ENCODE measurements around the gene ACAD11.
A peak's percentile ranks its signal among the peaks of the same experiment; 100 is the strongest.
"Not testable (repeated sequence)": the region's sequence is repeated elsewhere in the genome, so short reads cannot be mapped to it uniquely, and the experiment has no call there.

Gene ACAD11

DNA sequence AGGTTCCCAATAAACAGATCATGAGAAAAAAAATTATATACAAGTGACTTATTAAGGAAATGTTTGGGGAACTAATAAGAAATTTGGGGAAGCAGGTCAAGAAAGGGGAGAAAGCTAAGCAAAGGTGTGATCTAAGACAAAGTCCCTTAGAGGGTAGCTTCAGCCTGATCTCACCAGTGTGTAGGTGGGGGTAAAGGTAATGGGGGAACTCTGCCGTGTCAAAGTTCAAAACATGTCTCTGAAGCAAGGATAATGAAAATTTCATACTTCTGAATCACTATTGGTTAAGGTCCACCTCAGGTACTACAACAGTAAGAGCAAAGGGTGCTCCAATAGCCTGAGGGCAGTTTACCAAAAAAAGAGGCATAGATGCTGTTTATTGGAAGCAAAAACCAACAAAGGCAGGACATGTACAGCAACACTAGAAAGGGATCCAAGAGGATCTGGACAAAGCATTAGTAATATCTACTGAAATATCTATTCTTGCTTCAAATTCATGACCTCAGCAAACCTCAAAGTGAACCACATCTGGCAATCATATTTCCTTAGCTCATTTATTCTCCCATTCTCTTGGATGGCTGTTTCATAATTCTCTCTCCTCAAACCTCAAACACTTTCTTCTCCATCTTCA lies 6.9 kb downstream of the ACAD11 start:
- DNase-seq (ENCODE audit: insufficient read length, low spot score): no peak
- no peak for FAIRE-seq

DNA sequence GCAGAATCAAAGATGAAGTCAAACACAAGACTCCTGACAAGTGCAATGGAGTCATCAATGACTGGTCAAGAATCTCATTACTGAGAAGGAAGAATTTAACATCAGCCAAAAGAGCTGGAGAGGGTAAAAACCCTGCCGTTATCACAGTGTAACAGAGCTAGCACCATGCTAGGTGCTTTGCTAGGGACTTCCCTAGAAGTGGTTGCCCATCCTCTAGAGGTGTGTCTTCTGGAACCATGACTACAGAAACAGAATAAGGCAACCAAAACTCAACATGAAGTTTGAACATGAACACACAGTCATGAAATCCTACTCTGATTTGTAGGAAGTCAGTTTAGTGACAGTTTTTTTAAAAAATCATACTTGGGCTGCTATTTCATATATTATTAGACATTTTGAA lies 9.5 kb downstream of the ACAD11 start:
- no peak for FAIRE-seq
- no peak for DNase-seq (ENCODE audit: insufficient read length, low spot score)

DNA sequence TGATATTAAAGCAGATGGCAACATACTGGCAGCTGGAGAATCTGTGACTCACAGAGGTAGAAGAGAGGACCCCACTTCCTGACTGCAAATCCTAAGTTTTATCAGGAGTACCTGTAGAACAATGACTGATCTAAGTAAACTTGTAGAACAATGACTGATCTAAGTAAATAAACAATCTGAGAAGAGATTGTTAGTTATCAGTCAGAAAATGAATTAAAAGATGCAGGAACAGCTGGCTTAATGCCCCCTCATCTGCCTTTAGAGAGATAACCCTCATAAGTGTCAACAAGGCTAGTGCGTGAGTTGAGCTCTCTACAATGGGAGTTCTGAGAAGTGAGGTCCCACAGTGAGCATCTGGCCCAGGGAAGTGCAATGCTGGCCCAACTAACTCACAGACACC lies 14.6 kb downstream of the ACAD11 start:
- FAIRE-seq (no peak), DNase-seq (ENCODE audit: insufficient read length, low spot score) (no peak)

DNA sequence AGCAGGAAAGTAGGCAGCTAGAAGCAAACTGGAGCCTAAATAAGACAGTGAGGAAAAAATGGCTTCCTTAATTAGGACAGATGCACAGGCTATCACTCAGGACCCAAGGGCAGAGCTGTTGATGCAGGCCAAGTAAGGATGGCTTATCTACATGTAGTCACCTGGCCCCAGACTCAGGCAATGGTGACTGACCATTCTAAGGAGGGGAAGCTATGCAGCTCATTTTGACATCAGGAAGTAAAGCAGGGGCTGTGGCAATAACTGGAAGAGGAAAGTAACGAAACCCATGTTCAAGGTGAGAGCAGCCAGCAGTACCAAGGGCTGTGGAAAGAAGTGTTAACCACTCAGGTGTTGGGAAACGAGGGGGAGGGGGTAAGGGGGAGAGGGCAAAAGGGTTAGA lies 16.2 kb downstream of the ACAD11 start:
- no peak for DNase-seq (ENCODE audit: insufficient read length, low spot score)
- FAIRE-seq: no peak

DNA sequence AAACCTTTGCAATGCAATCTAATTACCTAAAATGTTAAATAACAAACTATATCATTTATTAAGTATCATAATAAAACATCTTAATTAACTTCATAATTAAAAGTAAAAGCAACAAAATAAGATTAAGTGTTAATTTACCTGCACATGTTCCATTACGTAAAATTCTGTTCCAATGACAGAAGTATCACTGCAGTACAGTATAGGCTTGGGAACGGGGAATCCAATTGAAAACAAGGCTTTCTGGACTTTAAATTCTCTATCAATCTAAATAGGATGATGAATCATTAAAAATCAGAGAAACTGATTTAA lies 17.1 kb downstream of the ACAD11 start:
- DNase-seq (ENCODE audit: insufficient read length, low spot score) (no peak), FAIRE-seq (no peak)

DNA sequence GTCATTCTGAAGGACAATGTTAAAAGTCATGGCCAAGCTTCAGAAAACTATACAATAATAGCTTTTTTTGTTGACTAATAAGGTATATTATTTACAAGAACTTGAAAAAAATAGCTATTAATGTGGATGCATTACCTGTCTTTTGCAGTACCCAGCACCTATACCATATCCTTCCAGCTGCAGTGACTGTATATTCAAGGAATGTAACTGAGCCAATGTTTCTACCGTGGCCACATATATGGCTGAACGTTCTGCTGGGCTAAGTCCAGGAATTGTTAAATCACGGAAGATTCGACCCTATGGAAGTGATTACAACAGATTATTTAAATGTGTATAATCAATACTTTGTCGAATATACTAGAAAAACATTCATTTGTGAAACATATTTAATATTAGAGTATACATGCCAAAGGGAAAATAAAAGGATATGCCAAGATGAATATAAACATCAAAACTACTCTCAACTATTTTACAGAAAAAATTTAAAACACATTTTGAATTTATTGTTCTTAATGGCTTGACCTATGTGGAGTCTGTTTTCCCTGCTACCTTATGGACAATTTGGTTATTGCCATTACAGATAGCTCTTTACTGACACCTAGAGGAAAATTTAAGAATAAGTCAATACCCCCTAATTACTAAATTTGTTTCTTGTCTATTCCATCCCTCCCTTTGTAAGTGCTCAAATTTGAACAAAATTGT lies 17.6 kb downstream of the ACAD11 start:
- FAIRE-seq (peak; percentile 74), DNase-seq (ENCODE audit: insufficient read length, low spot score) (peak; percentile 16)

DNA sequence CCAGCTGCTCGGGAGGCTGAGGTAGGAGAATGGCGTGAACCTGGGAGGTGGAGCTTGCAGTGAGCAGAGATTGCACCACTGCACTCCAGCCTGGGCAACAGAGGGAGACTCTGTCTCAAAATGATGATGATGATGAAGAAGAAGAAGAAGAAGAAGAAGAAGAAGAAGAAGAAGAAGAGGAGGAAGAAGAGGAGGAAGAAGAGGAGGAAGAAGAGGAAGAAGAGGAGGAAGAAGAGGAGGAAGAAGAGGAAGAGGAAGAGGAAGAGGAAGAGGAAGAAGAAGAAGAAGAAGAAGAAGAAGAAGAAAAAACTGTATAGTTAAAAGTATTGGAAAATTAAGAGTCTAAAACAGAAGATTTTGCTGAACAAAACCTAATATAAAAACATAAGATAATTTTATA lies 18.2 kb downstream of the ACAD11 start:
- not testable (repeated sequence) for FAIRE-seq; DNase-seq (ENCODE audit: insufficient read length, low spot score)

DNA sequence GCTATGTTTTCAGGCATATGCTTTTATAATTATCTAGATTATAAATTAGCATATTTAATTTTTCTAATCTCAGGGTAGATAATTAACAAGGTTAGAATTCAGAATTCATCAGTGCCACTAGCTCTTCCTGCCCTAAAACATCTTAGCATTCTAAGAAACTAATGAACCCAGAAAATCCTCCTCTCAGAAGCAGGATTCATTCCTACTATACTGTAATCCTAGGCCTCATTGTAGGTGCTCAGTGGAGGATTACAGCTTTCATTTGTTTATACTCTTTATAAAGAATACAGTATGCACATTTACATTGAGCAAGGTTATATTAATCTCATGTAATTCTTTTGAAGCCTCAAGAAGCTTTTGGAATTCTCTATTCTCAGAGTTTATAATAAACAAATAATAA lies 20.9 kb downstream of the ACAD11 start:
- FAIRE-seq (no peak), DNase-seq (ENCODE audit: insufficient read length, low spot score) (no peak)

DNA sequence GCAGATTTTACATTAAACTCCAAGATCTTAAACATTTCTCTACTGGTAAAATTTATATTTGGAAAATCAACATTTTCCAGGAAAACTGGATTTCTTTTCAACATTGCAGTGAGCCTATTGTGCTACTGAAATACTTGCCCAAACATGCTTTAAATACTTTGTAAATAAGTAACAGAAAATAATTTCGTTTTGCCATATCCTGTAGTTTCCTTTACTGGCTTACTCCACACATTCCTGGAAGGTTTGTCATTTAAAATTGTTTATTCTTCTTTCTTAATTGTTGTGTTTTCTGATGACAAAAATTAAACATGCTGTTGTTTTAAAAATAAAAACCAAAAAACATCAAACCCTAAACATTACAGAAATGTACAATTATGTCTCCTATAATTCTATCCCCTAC lies 22.0 kb downstream of the ACAD11 start:
- DNase-seq (ENCODE audit: insufficient read length, low spot score): no peak
- peak; percentile 37 for FAIRE-seq

DNA sequence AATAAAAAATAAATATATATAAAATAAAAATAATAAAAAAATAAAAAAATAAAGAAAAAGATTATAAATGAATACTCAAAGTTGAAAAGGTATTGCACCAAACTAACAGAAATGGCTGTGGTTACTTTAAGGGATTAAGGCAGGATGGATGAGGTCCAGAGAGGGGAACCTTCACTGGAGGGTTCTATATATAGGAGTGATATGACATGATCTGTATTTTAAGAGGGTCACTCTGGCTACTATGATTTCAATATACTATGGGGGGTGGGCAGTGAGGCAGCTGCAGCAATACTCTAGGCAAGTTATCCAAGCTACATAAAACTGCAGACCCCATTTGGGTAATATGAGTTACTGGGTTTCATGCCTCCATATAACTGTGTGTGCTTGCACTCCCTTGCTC lies 24.6 kb downstream of the ACAD11 start:
- DNase-seq (ENCODE audit: insufficient read length, low spot score) (no peak), FAIRE-seq (no peak)

DNA sequence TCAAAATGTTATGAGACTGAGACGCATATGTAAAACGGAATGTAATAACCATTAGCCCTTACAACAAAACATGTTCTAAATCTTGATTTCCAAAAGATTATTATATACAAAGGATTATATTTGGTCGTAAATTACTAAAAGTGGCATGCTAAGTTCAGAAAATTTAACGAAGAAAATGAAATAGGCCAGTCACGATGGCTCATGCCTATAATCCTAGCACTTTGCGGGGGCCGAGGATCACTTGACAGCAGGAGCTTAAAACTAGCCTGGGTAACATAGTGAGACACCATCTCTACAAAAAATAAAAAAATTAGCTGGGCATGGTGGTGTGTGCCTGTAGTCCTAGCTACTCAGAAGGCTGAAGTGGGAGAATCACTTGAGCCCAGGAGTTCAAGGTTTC lies 29.0 kb downstream of the ACAD11 start:
- DNase-seq (ENCODE audit: insufficient read length, low spot score): no peak
- FAIRE-seq: no peak

DNA sequence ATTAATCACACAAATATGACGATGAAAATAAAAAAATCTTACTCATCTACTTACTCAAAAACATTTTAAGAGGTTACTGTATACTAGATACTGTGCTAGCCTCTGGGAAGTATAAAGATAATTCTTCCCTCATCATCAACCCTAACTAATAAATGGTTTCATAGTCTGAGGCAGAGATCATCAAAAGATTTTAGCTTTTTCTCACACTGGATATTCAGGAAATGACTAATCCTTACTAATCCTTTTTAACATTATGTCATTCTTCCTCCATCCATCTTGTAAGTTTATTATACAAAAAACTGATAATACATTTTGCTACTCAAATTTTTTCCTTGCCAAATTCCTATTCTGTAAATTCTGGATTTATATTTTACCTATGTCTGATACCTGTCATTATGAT lies 29.7 kb downstream of the ACAD11 start:
- FAIRE-seq (no peak), DNase-seq (ENCODE audit: insufficient read length, low spot score) (no peak)

DNA sequence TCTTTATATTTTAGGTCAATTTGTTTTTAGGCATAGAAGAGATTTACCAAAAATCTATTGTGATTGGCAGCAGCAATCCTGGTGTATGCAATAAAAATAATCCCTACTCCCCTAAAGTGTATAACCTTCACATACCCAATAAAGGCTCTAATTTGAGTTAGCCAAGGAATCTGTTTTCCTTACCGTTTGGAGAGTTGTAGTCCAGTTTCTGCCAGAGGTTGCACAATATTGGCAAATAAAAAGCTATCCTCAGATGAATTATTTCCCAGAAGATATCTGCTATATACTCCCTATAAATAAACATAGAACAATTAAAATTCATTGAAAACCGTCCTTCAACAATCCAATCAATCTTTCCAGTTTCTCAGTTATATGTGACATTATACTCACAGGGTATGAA lies 31.5 kb downstream of the ACAD11 start:
- DNase-seq (ENCODE audit: insufficient read length, low spot score) (no peak), FAIRE-seq (no peak)

DNA sequence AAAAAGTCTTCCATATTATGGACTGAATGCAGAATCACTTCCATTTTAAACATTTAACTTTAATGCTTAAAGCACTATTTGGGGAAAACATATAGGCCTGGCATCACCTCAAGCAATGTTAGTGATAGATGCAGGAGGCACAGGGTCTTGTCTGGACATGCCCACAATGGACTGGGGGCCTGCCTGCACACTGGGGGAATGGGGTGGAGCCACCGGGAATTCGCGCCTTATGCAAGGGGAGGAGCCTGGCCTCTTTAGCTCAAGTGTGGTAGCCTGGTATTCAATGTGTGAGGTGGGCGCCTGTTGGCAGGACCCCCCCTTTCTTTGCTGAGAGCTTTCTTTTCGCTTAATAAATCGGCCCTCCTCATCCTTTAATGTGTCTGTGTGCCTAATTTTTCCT lies 32.7 kb downstream of the ACAD11 start:
- no peak for DNase-seq (ENCODE audit: insufficient read length, low spot score)
- FAIRE-seq: no peak

DNA sequence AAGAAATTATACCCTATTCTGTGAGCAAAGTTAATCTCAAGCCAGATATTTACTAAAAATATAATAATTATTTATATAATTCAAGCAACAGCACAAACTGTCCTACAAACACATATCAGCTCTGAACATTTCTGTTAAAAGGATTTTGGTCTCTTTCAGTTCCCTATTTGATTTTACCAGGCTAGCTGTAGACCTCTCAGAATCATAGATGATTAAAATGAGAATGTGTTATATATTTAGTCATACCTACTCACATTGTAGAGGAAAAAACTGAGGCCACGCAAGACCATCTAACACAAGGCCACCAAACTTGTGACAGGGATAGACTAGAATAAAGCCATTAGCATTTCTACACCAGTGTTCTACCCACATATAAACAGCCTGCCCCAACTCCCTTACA lies 34.0 kb downstream of the ACAD11 start:
- DNase-seq (ENCODE audit: insufficient read length, low spot score): no peak
- FAIRE-seq: no peak

DNA sequence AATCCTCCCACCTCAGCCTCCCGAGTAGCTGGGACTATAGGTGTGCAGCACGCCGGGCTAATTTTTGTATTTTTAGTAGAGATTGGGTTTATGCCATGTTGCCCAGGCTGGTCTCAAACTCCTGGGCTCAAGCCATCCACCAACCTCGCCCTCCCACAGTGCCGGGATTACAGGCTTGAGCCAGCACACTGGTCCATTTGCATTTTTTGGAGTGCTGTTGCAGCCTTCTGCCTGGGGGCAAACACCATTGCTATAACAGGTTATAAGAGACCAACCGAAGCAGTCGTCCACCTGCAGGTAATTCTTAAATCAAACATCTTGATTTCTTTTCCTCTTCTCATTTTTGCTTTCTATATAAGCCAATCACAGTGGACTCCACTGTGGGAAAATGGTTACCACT lies 34.8 kb downstream of the ACAD11 start:
- no peak for FAIRE-seq
- no peak for DNase-seq (ENCODE audit: insufficient read length, low spot score)

DNA sequence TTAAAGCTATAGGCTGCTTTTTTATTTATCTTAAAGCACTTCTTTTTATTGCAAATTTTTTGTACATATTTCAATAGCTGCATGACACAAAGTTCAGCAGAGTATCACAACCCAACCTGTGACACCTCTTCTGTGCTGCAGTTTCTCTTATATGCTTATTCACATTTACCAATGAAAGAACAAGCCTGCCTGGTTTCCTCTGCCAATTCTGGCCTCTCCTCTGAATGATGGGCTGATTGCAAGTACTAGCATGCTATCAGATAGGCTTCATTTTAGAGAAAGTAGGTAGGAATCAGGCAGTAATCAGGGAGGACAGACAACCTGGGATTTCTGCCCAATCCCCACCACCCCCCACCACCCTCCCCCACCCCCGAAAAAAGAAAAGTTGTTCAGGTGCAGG lies 36.0 kb downstream of the ACAD11 start:
- no peak for DNase-seq (ENCODE audit: insufficient read length, low spot score)
- FAIRE-seq: no peak

DNA sequence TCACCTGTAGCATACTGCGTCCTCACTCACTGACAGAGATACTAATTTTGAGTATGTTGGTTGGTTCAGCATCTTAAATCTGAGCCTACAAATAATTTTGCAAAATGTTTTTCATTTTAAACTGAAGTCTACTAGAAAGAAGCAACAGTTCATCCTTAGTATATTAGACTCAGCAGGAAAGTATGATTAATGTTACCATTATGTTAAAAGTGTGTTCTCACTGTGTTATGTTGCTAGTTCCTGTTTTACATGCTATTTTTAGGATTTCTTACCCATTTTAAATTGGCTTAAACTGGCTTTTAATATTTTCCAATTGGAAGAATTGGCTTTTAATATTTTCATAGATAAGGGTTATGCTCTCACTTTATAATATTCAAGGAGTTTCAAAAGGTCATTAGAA lies 36.8 kb downstream of the ACAD11 start:
- DNase-seq (ENCODE audit: insufficient read length, low spot score) (no peak), FAIRE-seq (no peak)

DNA sequence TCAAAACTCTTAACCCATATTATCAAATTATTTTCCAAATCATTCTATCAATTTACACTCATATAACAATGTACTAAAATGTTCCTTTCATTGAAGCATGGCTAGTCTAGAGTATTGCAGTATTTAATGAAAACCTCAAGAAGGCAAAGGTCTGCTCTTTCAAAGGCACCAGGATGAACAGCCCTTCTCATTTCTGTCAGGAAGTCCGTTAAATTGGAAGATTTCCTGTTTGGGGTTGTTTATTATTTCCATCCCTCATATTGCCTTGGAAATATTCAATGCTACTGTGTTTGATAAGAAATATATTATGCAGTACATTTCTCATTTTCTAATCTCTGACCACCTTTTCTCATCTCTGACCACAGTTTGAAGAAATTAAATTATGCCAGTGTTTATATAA lies 37.5 kb downstream of the ACAD11 start:
- FAIRE-seq: no peak
- DNase-seq (ENCODE audit: insufficient read length, low spot score): no peak

DNA sequence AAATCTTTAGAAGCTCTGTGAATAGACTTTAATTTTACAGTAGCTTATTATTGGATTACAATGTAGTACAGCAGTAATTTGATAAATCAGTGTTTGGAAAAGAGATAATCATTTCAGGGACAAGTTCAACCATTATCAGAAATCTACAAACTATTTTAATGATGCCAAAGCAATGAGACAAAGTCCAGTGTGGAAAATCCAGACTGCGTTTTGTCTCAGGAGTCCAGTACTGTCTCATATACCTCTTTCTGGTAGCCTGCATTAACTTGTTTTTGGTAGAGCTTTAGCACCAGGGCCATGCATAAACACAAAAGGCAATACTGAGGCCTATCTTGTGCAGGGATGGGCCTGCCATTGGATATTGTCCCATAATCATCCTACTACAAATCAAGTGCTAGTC lies 42.8 kb downstream of the ACAD11 start:
- no peak for DNase-seq (ENCODE audit: insufficient read length, low spot score)
- no peak for FAIRE-seq

DNA sequence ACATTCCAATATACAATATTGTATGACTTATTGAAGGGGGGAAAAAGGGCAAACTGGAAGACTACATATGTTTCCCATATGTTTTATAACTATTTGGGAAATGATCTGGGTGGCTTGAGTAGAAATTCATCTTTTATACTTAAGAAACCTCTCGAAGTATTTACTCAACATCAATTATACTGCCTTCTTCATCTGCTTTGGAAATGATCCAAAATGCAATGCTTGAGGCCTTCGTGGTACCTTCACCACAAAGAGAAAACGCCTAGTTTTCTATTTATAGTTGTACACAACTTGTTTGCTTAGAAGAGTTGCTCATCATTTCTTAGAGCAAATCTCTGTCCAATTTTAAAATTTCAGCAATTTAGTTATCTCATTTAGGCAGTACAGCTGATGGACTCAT lies 43.7 kb downstream of the ACAD11 start:
- FAIRE-seq: peak; percentile 44

DNA sequence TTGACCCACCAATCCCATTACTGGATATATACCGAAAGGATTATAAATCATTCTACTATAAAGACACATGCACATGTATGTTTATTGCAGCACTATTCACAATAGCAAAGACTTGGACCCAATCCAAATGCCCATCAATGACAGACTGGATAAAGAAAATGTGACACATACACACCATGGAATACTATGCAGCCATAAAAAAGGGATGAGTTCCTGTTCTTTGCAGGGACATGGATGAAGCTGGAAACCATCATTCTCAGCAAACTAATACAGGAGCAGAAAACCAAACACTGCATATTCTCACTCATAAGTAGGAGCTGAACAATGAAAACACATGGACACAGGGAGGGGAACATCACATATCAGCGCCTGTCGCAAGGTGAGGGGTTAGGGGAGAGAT lies 44.3 kb downstream of the ACAD11 start:
- not testable (repeated sequence) for DNase-seq (ENCODE audit: insufficient read length, low spot score); FAIRE-seq

More for the DNA sequence above, 43.7 kb downstream of the ACAD11 start:
- no peak for DNase-seq (ENCODE audit: insufficient read length, low spot score)

DNA sequence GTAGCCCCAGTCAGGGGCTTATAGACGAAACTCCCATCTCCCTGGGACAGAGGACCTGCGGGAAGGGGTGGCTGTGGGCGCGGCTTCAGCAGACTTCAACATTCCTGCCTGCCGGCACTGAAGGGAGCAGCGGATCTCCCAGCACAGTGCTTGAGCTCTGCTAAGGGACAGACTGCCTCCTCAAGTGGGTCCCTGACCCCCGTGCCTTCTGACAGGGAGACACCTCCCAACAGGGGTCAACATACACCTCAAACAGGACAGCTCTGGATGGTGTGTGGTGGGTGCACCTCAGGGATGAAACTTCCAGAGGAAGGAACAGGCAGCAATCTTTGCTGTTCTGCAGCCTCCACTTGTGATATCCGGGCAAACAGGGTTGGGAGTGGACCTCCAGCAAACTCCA lies 53.0 kb downstream of the ACAD11 start:
- not testable (repeated sequence) for FAIRE-seq; DNase-seq (ENCODE audit: insufficient read length, low spot score)

All from GM19239 (cell line).